GM12878 (cell line): Measurements from ENCODE around the gene C20orf144. TPM values are rescaled to one million over a fixed set of nuclear protein-coding genes. Genes with fewer than 3 reads are reported as not detected.

Source experiments
- ATAC-seq: fragments of 200-7000 bp; cut with Tn5 transposase; 3 replicates; pipeline ENCODE4 v1.9.1; 2020; ENCODE audit warnings: mild to moderate bottlenecking, moderate library complexity
- BruUV-seq: library from RNA; stranded (reverse); fragments of 400-500 nt; replicated peaks from 2 replicates; lab custom pipeline; 2021; lab: Mats Ljungman, UMichigan
- CTCF ChIA-PET: fragments of 300-600 bp; sonication (Branson Sonifier 250); formaldehyde crosslinking; extraction: SDS; loops from one replicate; lab custom pipeline; 2021; ENCODE audit warnings: inconsistent platforms; lab: Yijun Ruan, JAX
- POLR2A ChIA-PET: fragments of 350-600 bp; formaldehyde crosslinking; extraction: SDS; loops from one replicate; lab custom pipeline; 2021; ENCODE audit warnings: inconsistent platforms; lab: Charles Lee
- RAD21 ChIA-PET: fragments of 300-600 bp; sonication (Branson Sonifier 250); formaldehyde crosslinking; loops from one replicate; lab custom pipeline; 2023; ENCODE audit warnings: antibody characterized with exemption; ENCODE audit not compliant: unreplicated experiment; lab: Charles Lee
- SMC1A ChIA-PET: fragments of 300-600 bp; sonication (Branson Sonifier 250); formaldehyde crosslinking; loops from one replicate; lab custom pipeline; 2023; ENCODE audit not compliant: unreplicated experiment, uncharacterized antibody; lab: Charles Lee
- DNase-seq: peaks from one replicate; pipeline ENCODE4 v3.0.0-alpha.2; 2011; ENCODE audit warnings: low read depth, low spot score
- FAIRE-seq: peaks from 3 replicates; lab custom pipeline; 2011; peaks lifted over from hg19 to GRCh38; lab: Jason Lieb, UNC
- H2AFZ ChIP-seq: 2 replicates; pipeline ENCODE4 v1.6.0; 2011; ENCODE audit warnings: low read depth, low read length, control low read depth; ENCODE audit not compliant: control insufficient read depth
- H3K27ac ChIP-seq: 2 replicates; pipeline ENCODE4 v1.5.1; 2011; ENCODE audit warnings: control low read depth; ENCODE audit not compliant: control insufficient read depth, insufficient read depth
- H3K27me3 ChIP-seq, 2 experiments: replicated peaks in 1 of 2; 2 replicates each; pipeline versions ENCODE4 v1.6.0 to v1.6.1; 2011; ENCODE audit warnings: low read length in 1 of 2; ENCODE audit not compliant: control insufficient read depth in 2 of 2, insufficient read depth in 2 of 2
- H3K36me3 ChIP-seq, 2 experiments: 2 replicates each; pipeline ENCODE4 v1.5.1; 2011; ENCODE audit warnings: low read length in 1 of 2; ENCODE audit not compliant: control insufficient read depth in 2 of 2, insufficient read depth in 2 of 2
- H3K4me1 ChIP-seq: 2 replicates; pipeline ENCODE4 v1.6.1; 2011; ENCODE audit warnings: mild to moderate bottlenecking, low read length, moderate library complexity, mixed read lengths; ENCODE audit not compliant: control insufficient read depth, insufficient read depth
- H3K4me2 ChIP-seq: 2 replicates; pipeline ENCODE4 v1.6.0; 2011; ENCODE audit warnings: control low read depth; ENCODE audit not compliant: control insufficient read depth, insufficient read depth
- H3K4me3 ChIP-seq: fragments of 200-600 bp; sonication (generic); 2 replicates; pipeline ENCODE4 v1.5.1; 2016
- H3K79me2 ChIP-seq: 2 replicates; pipeline ENCODE4 v1.6.0; 2011; ENCODE audit warnings: low read length; ENCODE audit not compliant: control insufficient read depth, insufficient read depth
- H3K9ac ChIP-seq: 2 replicates; pipeline ENCODE4 v1.8.0; 2011; ENCODE audit warnings: low read length, control low read depth, mixed read lengths; ENCODE audit not compliant: control insufficient read depth, insufficient read depth
- H3K9me3 ChIP-seq: replicated peaks from 3 replicates; pipeline ENCODE4 v1.5.1; 2011; ENCODE audit warnings: mild to moderate bottlenecking, low read length; ENCODE audit not compliant: control insufficient read depth, insufficient read depth
- H4K20me1 ChIP-seq: 2 replicates; pipeline ENCODE4 v1.6.0; 2011; ENCODE audit not compliant: control insufficient read depth, insufficient read depth
- ATF2 ChIP-seq: IDR thresholded peaks from 2 replicates; pipeline ENCODE4 v1.6.1; 2012; ENCODE audit warnings: low read length, inconsistent platforms
- BMI1 ChIP-seq: fragments of 450-650 bp; IDR thresholded peaks from 2 replicates; pipeline ENCODE4 v1.6.1; 2016; ENCODE audit warnings: mild to moderate bottlenecking, moderate library complexity, borderline replicate concordance
- E2F4 ChIP-seq: IDR thresholded peaks from 2 replicates; pipeline ENCODE4 v1.6.1; 2012; ENCODE audit warnings: low read depth, low read length, improper control_type of control experiment
- EP300 ChIP-seq, 2 experiments: fragments of 150-350 bp in 1 of 2; IDR thresholded peaks; 2 replicates each; pipeline ENCODE4 v1.6.1; 2011 to 2012; ENCODE audit warnings: low read depth in 2 of 2, low read length in 2 of 2, borderline replicate concordance in 1 of 2, improper control_type of control experiment in 1 of 2, inconsistent platforms in 1 of 2; ENCODE audit not compliant: control insufficient read depth in 1 of 2
- GATAD2B ChIP-seq: fragments of 450-650 bp; conservative IDR thresholded peaks from 2 replicates; pipeline ENCODE4 v1.6.1; 2017; ENCODE audit warnings: low read depth, mild to moderate bottlenecking, moderate library complexity
- JUNB ChIP-seq: IDR thresholded peaks from 2 replicates; pipeline ENCODE4 v1.6.1; 2016; ENCODE audit warnings: antibody characterized with exemption, mild to moderate bottlenecking
- POLR2AphosphoS2 ChIP-seq: IDR thresholded peaks from 2 replicates; pipeline ENCODE4 v1.6.1; 2011; ENCODE audit warnings: low read depth, mild to moderate bottlenecking, low read length, improper control_type of control experiment, moderate library complexity
- SIN3A ChIP-seq: IDR thresholded peaks from 2 replicates; pipeline ENCODE4 v1.6.1; 2012; ENCODE audit warnings: low read depth, low read length, improper control_type of control experiment
- SRF ChIP-seq, 2 experiments: IDR thresholded peaks; 2 replicates each; pipeline ENCODE4 v1.6.1; 2011; ENCODE audit warnings: low read depth in 2 of 2, low read length in 2 of 2, mild to moderate bottlenecking in 1 of 2, moderate library complexity in 1 of 2
- ZNF24 ChIP-seq: fragments of 450-650 bp; IDR thresholded peaks from 2 replicates; pipeline ENCODE4 v1.6.1; 2017; ENCODE audit warnings: antibody characterized with exemption, mild to moderate bottlenecking
- ZNF274 ChIP-seq: IDR thresholded peaks from one replicate; pipeline ENCODE4 v1.8.0; 2011; ENCODE audit not compliant: insufficient read length, insufficient read depth
- WGBS: methylation state at CpG from one replicate; pipeline ENCODE4 v1.1.6; 2016; ENCODE audit warnings: low lambda C conversion rate; ENCODE audit not compliant: insufficient replicate concordance, insufficient coverage; ENCODE audit errors: missing lambda C conversion rate; 5-methylcytosine and 5-hydroxymethylcytosine counted together
- in situ Hi-C: fragments of 300-500 bp; cut with MboI; formaldehyde crosslinking; loops from 9 replicates; pipeline ENCODE4 v1.14.3; 2018; ENCODE audit warnings: mixed read lengths
- intact Hi-C: fragments of 100-400 bp; cut with micrococcal nuclease; formaldehyde crosslinking; loops from one replicate; pipeline ENCODE4 v1.14.2; 2022; ENCODE audit not compliant: unreplicated experiment
- polyA plus RNA-seq, 11 experiments: library from polyadenylated mRNA; depleted of rRNA in 4 of 11; unstranded in 6 of 11; stranded (reverse) in 5 of 11; fragments of >200 nt; fragmentation: Nextera tagmentation in 4 of 11; fragmentation: Illumina TruSeq in 1 of 11; extraction: Ambion mirVana in 4 of 11; extraction: Trizol in 1 of 11; gene quantifications; 1 replicate in 1 of 11; 2 replicates in 10 of 11; pipeline versions ENCODE4 v1.2.1 to v1.2.3, GENCODE V29; 2011 to 2016; ENCODE audit warnings: inconsistent platforms in 2 of 11, missing spikeins in 2 of 11, low read depth in 1 of 11
- total RNA-seq, 4 experiments: library from RNA; depleted of rRNA in 3 of 4; stranded (reverse); fragments of >200 nt in 3 of 4; fragmentation: Illumina TruSeq in 1 of 4; extraction: Trizol in 1 of 4; gene quantifications; 2 replicates each; pipeline versions ENCODE4 v1.2.1 to v1.2.3, GENCODE V29; 2013 to 2021

Gene C20orf144
- total and polyA plus RNA-seq, 10 of the 15 experiments (the other 5 are each of a cell fraction or from before 2014, with no cell fraction given): 0.04 to 0.62 (median 0.23) TPM; not detected in 2

- no peaks in the 10 kb centered on the region for H4K20me1 ChIP-seq
- TF ChIP-seq E2F4: no peak
- no peak for TF ChIP-seq ATF2
- TF ChIP-seq SIN3A: no peak
- TF ChIP-seq JUNB: no peak
- no peak for TF ChIP-seq ZNF274
- TF ChIP-seq GATAD2B: no peak
- TF ChIP-seq BMI1: no peak
- no peak for TF ChIP-seq ZNF24
- TF ChIP-seq EP300 (IDR thresholded peaks at IDR 0.05; ENCODE audit: borderline replicate concordance in 1 of 2, control insufficient read depth in 1 of 2, low read depth in 2 of 2, low read length in 2 of 2): no peak
- no peak for TF ChIP-seq SRF (IDR thresholded peaks at IDR 0.05; ENCODE audit: low read depth in 2 of 2, low read length in 2 of 2)
- no peak for TF ChIP-seq POLR2AphosphoS2
- H3K4me3 ChIP-seq: no peak overlapping the region
- no peaks in the 10 kb centered on the region for H3K79me2 ChIP-seq
- H3K9ac ChIP-seq: no peak overlapping the region
- H3K9me3 ChIP-seq: no peaks in the 10 kb centered on the region
- H3K27ac ChIP-seq: no peak overlapping the region
- DNase-seq (no peak), FAIRE-seq (no peak), ATAC-seq (no peak)
- ChIA-PET POLR2A (no interaction called here), SMC1A (no interaction called here), RAD21 (no interaction called here), CTCF (no interaction called here)
- BruUV-seq: no TSS peak
- no peaks in the 10 kb centered on the region for H3K27me3 ChIP-seq
- intact Hi-C loops: no loop called here
- H2AFZ ChIP-seq: no peak overlapping the region
- in situ Hi-C loops: no loop called here
- H3K36me3 ChIP-seq: 0 out of 4 replicates have a peak, but pooled peaks cover 0 to 2% of the 10 kb centered on the region in 2 experiments
- no peaks in the 10 kb centered on the region for H3K4me1 ChIP-seq
- H3K4me2 ChIP-seq: no peak overlapping the region
- WGBS: 80% methylated on average over 1 of the region's 2 CpGs
Measured at GRCh38 chr20:33709398-33709797, 47.3 kb downstream of the C20orf144 start.
